Stimulated activated CD8-positive, alpha-beta memory T cell treated with anti-CD3 and anti-CD28 coated beads, Interleukin-12 subunit alpha, Interleukin-12 subunit beta, amount 100 ng/mL, for 1 hour (primary cell): Measurements from ENCODE around the gene SREK1.

Experiments
- DNase-seq: peaks from one replicate; pipeline ENCODE4 v3.0.0-alpha.2; 2020; ENCODE audit warnings: low read depth

The SREK1 gene

DNA sequence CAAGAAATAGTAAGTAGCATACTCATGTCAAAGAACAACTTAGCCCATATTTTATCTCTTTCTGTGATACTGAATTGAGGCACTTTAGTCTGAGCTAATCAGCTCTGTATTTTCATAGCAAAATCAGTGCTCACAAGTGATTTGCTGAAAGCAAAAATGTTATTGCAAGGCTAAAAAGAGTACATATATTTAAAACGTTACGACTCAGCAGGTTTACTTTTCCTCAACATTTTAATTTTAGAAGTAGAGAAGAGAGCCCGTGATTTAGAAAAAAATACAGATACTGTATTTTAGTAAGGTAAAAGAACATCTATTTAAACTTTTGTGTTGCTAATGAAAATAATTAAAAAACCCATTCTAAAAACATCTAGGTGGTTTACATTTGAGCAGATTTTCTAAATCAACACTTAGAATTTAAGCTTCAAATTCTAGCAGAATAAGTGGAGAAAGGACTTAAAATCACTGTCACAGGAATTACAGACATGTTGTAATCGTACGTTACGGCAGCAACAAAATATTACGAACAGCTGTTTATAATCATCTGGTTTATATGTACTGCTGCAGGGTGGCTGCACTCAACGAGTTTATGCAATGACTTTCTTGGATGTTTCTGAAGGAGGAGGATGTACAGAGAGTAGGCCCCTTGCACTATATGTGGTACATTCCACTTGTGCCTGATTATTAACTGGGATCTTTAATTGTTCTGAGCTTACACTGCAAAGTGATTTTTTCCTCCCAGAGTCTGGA is 20.1 kb downstream of the SREK1 start:
- DNase-seq = no peak

- DNase-seq = no peak
Measured at GRCh38 chr5:66168226-66168625, 24.1 kb downstream of the SREK1 start.

GRCh38 chr5:66169534-66169933 is 25.4 kb downstream of the SREK1 start:
- no peak for DNase-seq

- no peak for DNase-seq
Measured at GRCh38 chr5:66170195-66170919, 26.3 kb downstream of the SREK1 start.

GRCh38 chr5:66171349-66172344 is 27.5 kb downstream of the SREK1 start:
- DNase-seq = peak; percentile 39

DNA sequence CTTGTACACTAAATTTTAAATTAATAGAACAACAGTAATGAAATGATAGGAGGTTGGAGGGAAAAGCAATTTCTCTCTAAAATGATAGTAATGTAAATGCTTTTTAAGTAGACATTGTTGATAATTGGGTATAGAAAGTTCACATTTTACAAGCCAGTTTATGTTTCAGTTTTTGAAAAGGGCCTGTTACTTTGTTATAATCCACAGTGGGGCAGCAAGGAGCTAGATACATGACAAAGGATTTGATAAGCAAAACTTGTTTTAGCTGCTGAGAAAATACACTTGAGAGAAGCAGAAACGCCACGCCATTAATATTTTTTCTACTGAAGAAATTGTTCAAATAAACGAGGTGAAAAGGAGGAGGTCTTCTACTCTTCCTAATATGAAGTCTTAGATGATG is 30.2 kb downstream of the SREK1 start:
- DNase-seq = no peak

GRCh38 chr5:66178799-66179198 is 34.7 kb downstream of the SREK1 start:
- DNase-seq = no peak

GRCh38 chr5:66179297-66180051 is 35.4 kb downstream of the SREK1 start:
- DNase-seq = no peak

- DNase-seq = no peak
Measured at GRCh38 chr5:66180282-66181155, 36.4 kb downstream of the SREK1 start.

DNA sequence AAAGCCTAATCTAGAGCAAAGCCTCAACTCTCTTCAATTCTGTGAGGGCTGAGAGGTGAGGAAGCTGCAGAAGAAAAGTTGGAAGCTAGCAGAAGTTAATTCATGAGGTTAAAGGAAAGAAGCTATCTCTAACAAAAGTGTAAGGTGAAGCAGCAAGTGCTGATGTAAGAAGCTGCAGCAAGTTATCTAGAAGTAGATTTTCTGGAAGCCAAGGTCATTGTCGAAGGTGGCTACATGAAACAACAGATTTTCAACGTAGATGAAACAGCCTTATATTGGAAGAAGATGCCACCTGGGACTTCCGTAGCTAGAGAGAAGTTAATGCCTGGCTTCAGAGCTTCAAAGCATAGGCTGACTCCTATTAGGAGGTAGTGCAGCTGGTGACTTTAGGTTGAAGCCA is 42.0 kb downstream of the SREK1 start:
- no peak for DNase-seq

DNA sequence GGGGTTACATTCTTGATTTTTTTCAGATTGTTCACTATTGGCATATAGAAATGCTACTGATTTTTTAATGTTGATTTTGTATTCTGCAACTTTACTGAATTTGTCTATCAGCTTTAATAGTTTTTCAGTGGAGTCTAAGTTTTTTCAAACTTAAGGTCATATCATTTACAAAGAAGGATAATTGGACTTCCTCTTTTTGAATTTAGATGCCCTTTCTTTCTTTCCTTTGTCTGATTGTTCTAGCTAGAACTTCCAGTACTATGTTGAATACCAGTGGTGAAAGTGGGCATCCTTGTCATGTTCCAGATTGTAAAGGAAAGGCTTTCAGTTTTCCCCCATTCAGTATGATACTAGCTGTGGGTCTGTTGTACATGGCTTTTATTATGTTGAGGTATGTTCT is 49.3 kb downstream of the SREK1 start:
- no peak for DNase-seq

DNA sequence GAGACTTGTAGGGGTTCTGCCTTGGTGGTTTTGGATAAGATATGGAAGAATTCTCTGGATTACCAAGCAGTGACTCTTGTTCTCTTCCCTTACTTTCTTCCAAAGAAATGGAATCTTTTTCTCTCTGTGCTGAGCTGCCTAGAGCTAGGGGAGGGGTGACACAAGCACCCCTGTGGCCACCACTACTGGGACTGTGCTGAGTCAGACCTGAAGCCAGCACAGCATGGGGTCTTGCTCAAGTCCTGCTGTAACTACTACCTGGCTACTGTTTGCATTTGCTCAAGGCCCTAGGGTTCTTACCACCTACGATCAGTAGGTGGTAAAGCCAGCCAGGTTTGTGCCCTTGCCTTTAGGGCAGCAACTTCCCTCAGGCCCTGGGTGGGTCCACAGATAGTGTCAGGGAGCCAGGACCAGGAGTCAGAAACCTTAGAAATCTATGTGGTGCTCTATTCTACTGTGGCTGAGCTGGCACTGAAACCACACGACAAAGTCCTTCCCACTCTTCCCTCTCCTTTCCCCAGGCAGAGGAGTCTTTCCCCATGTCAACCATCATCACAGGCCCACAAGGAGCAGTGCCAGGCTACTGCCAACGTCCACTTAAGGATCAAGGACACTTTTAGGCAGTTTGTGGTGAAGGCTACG is 53.8 kb downstream of the SREK1 start:
- DNase-seq = no peak

GRCh38 chr5:66198837-66199236 is 54.7 kb downstream of the SREK1 start:
- DNase-seq = no peak

- no peak for DNase-seq
Measured at GRCh38 chr5:66203531-66203930, 59.4 kb downstream of the SREK1 start.

DNA sequence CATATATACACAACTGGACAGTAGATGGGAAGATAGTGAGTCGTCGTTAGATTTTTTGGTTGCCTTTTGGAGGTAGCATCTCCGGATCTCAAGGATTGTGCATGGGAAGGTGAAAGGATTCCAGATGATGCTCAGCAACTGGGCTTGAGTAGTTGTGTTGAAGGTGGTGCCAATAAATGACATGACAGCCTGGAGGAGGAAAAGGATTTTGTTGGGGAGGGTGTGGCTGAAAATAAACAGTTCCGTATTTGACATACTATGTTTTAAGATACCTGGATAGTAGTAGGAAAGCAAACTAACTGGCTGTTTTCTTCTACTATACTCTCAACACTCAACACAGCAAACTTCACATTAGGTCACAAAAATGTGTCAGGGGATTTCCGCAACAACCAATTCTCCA is 62.4 kb downstream of the SREK1 start:
- DNase-seq = no peak

DNA sequence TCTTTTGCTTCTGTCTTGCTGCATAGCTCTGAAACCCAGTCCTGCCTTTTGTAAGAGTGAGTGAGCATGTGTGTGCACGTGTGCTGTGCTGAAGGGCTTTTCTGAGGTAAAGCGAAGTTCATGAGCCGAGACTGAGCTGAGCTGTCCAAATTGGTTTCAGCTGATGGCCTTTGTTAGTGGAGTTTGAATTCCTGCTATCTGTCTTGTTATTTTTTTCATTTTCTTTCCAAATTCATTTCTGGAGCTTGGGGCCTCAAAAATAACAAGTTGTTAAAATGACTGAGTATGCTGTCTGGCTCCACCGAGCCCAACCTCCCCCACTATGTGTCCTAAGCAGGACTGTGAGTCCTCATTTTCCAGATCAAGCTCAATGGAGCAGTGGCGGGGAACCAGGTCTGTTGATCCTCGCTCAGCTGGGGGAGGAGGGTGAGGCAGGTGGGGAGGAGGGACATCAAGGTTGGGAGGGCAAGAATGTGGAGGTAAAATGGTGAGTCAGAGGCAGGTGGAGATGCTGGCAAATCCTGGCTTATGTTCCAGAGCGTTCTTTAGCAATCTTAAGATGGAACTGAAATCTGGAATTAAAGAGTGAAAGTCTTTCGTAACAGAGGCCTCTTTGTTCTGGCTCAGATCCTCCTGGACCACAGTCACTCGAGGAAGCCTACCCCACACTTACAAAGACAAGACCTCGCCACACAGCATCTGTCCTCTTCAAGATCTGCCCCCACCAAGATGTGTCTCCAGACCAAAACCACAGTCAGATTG is 63.9 kb downstream of the SREK1 start:
- DNase-seq = no peak

DNA sequence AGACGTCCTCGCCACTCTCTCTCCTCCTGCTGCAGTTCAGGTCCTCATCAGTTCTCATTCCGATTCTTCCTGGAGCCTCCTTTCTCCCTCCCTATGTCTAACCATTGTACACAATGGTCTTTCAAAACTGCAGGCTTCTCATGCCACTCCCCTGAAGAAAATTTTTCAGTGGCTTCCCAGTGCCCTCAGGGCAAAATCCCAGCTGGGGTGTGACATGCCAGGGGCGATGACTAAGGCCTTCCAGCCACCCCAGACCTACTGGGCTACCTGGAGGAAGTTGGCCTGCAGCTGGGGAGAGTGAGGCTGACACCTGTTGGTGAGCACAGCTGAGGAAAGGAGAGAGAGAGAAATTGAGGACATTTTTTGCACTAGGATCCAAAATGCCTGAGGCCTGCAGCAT is 65.2 kb downstream of the SREK1 start:
- DNase-seq = no peak

DNA sequence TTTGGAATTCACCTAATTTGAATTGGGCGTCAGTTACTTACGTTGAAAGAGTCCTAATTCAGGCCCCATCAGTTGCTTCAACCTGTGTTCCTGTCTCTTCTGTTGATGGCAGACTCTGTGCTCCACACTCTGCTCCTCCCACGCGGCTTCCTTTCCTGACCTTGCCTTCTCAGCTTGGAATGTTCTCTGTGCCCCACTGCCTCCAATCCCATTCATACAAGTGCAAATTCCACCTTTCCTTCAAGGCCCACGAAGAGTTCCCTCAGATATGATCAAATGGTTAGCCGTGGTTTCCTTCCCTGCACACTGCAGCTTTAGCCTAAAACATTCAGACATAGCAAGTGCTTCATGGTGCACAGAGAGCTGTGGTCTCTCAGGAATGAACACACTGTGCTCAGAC is 65.7 kb downstream of the SREK1 start:
- no peak for DNase-seq

- DNase-seq = no peak
Measured at GRCh38 chr5:66213533-66213932, 69.4 kb downstream of the SREK1 start.

DNA sequence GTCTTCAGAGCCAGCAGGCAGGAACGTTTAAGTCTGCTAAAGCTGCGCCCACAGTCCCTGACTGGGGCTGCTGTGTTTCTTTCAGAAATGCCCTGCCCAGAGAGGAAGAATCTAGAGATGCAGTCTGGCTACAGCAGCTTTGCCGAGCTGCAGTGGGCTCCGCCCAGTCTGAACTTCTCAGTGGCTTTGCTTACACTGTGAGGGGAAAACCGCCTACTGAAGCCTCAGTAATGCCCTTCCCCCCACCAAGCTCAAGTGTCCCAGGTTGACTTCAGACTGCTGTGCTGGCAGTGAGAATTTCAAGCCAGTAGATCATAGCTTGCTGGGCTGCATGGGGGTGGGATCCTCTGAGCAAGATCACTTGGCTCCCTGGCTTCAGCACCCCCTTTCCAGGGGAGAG is 78.4 kb downstream of the SREK1 start:
- no peak for DNase-seq
